Body of pancreas (tissue), 4 donors: ENCODE measurements around the gene CLTC. TPM values are rescaled to one million over a fixed set of nuclear protein-coding genes. Genes with fewer than 3 reads are reported as not detected.
A peak's percentile ranks its signal among the peaks of the same experiment; 100 is the strongest.

Experiments
- ATAC-seq: fragments of 150-250 bp; one replicate; pipeline ENCODE4 v1.9.1; 2016
- DNase-seq, 4 donors: peaks; one replicate each; pipeline ENCODE4 v3.0.0-alpha.2; 2019
- H3K27ac ChIP-seq, 4 donors: fragments of 200-600 bp; sonication (generic); 1 replicate in 3 of 4; 2 replicates in 1 of 4; pipeline versions ENCODE4 v1.5.1 to v1.6.1; 2016 to 2019; ENCODE audit warnings: mild to moderate bottlenecking in 1 of 4, mixed read lengths in 1 of 4, moderate library complexity in 1 of 4
- H3K27me3 ChIP-seq, 2 donors: fragments of 200-600 bp; sonication (generic); one replicate each; pipeline ENCODE4 v1.6.0; 2016; ENCODE audit warnings: mild to moderate bottlenecking in 1 of 2
- H3K36me3 ChIP-seq, 2 donors: fragments of 200-600 bp; sonication (generic); replicated peaks in 1 of 2; 2 replicates each; pipeline ENCODE4 v1.5.1; 2016; ENCODE audit warnings: low read depth in 2 of 2; ENCODE audit not compliant: insufficient read depth in 1 of 2
- H3K4me1 ChIP-seq: fragments of 200-600 bp; sonication (generic); one replicate; pipeline ENCODE4 v1.6.0; 2016
- H3K4me3 ChIP-seq, 2 donors: fragments of 200-600 bp; sonication (generic); 1 replicate in 1 of 2; 2 replicates in 1 of 2; pipeline ENCODE4 v1.5.1; 2016 to 2019
- H3K9me3 ChIP-seq, 3 donors: fragments of 200-600 bp; sonication (generic); 1 replicate in 2 of 3; 2 replicates in 1 of 3; pipeline ENCODE4 v1.5.1; 2016
- POLR2A ChIP-seq, 3 donors: fragments of 450-650 bp; IDR thresholded peaks; one replicate each; pipeline ENCODE4 v1.6.1; 2016; ENCODE audit warnings: antibody characterized with exemption in 3 of 3, mild to moderate bottlenecking in 2 of 3
- whole genome bisulfite sequencing, 2 donors: methylation state at CpG; one replicate each; pipeline ENCODE4 v1.1.5; 2017; 5-methylcytosine and 5-hydroxymethylcytosine counted together
- intact Hi-C: fragments of 100-400 bp; cut with DNase I; formaldehyde crosslinking; loops from one replicate; pipeline ENCODE4 v1.15.1; 2023
- total RNA-seq, 2 donors: library from RNA; depleted of rRNA; stranded (reverse); fragments of >200 nt; gene quantifications; one replicate each; pipeline ENCODE4 v1.1.0, GENCODE V29; 2016
- TF ChIP-seq, protein P1 (sequence below), 7 experiments: fragments of 450-650 bp in 4 of 7; fragments of 200-600 bp in 3 of 7; sonication (generic) in 3 of 7; IDR thresholded peaks; one replicate each; pipeline ENCODE4 v1.5.1; 2016 to 2019; ENCODE audit warnings: antibody characterized with exemption in 7 of 7

The CLTC gene
- total RNA-seq, 2 donors from 2014 or later, result 78.1 to 112 TPM

GRCh38 chr17:59631276-59631675 lies 11.6 kb downstream of the CLTC start:
- Histone ChIP-seq H3K27ac (no peak overlapping the region), H3K4me3 (no peak overlapping the region), H3K4me1 (peaks cover 59% of the 10 kb centered on the region), H3K36me3 (no peaks in the 10 kb centered on the region), H3K27me3 (no peaks in the 10 kb centered on the region), H3K9me3 (no peaks in the 10 kb centered on the region)
- TF ChIP-seq, protein P1, sequence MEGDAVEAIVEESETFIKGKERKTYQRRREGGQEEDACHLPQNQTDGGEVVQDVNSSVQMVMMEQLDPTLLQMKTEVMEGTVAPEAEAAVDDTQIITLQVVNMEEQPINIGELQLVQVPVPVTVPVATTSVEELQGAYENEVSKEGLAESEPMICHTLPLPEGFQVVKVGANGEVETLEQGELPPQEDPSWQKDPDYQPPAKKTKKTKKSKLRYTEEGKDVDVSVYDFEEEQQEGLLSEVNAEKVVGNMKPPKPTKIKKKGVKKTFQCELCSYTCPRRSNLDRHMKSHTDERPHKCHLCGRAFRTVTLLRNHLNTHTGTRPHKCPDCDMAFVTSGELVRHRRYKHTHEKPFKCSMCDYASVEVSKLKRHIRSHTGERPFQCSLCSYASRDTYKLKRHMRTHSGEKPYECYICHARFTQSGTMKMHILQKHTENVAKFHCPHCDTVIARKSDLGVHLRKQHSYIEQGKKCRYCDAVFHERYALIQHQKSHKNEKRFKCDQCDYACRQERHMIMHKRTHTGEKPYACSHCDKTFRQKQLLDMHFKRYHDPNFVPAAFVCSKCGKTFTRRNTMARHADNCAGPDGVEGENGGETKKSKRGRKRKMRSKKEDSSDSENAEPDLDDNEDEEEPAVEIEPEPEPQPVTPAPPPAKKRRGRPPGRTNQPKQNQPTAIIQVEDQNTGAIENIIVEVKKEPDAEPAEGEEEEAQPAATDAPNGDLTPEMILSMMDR (IDR thresholded peaks at IDR 0.05), result no peak
- no peak for TF ChIP-seq POLR2A (IDR thresholded peaks at IDR 0.05)
- 95 to 96% methylated on average over 1 of the region's 1 CpG for WGBS, 2 donors
- no peak for ATAC-seq
- intact Hi-C loops, result no loop called here
- DNase-seq, result no peak

- Histone ChIP-seq H3K4me1 (peaks cover 48% of the 10 kb centered on the region), H3K4me3 (no peak overlapping the region), H3K9me3 (no peaks in the 10 kb centered on the region), H3K27me3 (no peaks in the 10 kb centered on the region), H3K36me3 (no peaks in the 10 kb centered on the region), H3K27ac (no peak overlapping the region)
- ATAC-seq, result no peak
- 89 to 93% methylated on average over 6 of the region's 6 CpGs for WGBS, 2 donors
- TF ChIP-seq, protein P1 (IDR thresholded peaks at IDR 0.05), result no peak
- no peak for TF ChIP-seq POLR2A (IDR thresholded peaks at IDR 0.05)
- no peak for DNase-seq
- intact Hi-C loops, result no loop called here
Observed at GRCh38 chr17:59632398-59632797, 12.7 kb downstream of the CLTC start.

GRCh38 chr17:59633658-59634359 lies 14.1 kb downstream of the CLTC start:
- 87 to 94% methylated on average over 5 of the region's 5 CpGs for WGBS, 2 donors
- no peak for DNase-seq
- no peaks in the 10 kb centered on the region for H3K27me3 ChIP-seq
- H3K27ac ChIP-seq, result peak overlapping the region in 1 of 4 donors; percentile 36
- peaks cover 38% of the 10 kb centered on the region for H3K4me1 ChIP-seq
- no peaks in the 10 kb centered on the region for H3K9me3 ChIP-seq
- H3K4me3 ChIP-seq, result no peak overlapping the region
- ATAC-seq, result no peak
- intact Hi-C loops, result no loop called here
- TF ChIP-seq, protein P1 (IDR thresholded peaks at IDR 0.05), result no peak
- no peak for TF ChIP-seq POLR2A (IDR thresholded peaks at IDR 0.05)
- H3K36me3 ChIP-seq, result no peaks in the 10 kb centered on the region

- TF ChIP-seq, protein P1 (IDR thresholded peaks at IDR 0.05), result no peak
- TF ChIP-seq POLR2A (IDR thresholded peaks at IDR 0.05), result no peak
- Histone ChIP-seq H3K4me3 (no peak overlapping the region), H3K36me3 (no peaks in the 10 kb centered on the region), H3K27me3 (no peaks in the 10 kb centered on the region), H3K4me1 (peaks cover 37% of the 10 kb centered on the region), H3K9me3 (no peaks in the 10 kb centered on the region), H3K27ac (peak overlapping the region in 2 of 4 donors; percentile 28 to 36)
- ATAC-seq, result no peak
- intact Hi-C loops, result no loop called here
- WGBS, 2 donors, result 28 to 30% methylated on average over 3 of the region's 3 CpGs
- DNase-seq, result no peak
Observed at GRCh38 chr17:59634632-59635541, 15.2 kb downstream of the CLTC start.
